ENCODE measurements around the gene ROCK2.
"Not testable (repeated sequence)": the region's sequence is repeated elsewhere in the genome, so short reads cannot be mapped to it uniquely, and the experiment has no call there.

The ROCK2 gene

DNA sequence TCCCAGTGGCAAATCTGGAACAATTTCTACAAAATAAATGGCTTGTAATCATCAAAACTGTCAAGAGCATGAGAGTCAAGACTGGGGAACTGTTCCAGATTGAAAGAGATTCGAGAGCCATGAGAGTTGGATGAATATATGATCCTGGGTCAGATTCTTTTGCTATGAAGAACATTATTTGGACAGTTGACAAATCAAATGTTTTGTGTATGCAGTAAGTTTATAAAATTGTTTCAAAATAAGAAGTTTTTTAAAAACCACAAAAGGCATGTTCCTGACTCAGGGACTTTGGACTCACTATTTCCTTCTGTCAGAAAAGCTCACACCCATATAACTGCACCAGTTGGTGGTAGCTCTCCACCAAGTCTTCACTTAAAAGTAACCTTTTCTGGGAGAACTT is 38.5 kb downstream of the ROCK2 start:
- DNase-seq, result no peak

- no peak for DNase-seq
These were observed 39.1 kb downstream of the ROCK2 start for GRCh38 chr2:11305338-11305737.

DNA sequence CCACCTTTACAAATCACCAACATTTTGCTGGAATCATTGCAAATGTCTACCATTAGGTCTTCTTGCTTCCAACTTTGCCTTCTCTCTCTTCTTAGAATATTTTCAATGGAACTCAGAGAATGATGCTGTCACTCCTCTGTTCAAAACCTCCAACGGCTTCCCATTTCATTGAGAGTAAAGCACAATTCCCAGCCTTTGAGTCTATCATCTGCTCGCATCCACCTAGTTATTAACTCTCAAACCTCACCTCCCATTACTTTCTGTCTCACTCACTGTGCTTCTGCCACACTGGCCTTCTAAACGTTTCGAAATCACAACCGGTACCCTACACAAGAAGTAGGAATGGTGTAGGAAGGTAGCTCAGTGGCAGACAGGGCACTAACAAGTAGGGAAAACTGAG is 40.0 kb downstream of the ROCK2 start:
- DNase-seq, result no peak

DNA sequence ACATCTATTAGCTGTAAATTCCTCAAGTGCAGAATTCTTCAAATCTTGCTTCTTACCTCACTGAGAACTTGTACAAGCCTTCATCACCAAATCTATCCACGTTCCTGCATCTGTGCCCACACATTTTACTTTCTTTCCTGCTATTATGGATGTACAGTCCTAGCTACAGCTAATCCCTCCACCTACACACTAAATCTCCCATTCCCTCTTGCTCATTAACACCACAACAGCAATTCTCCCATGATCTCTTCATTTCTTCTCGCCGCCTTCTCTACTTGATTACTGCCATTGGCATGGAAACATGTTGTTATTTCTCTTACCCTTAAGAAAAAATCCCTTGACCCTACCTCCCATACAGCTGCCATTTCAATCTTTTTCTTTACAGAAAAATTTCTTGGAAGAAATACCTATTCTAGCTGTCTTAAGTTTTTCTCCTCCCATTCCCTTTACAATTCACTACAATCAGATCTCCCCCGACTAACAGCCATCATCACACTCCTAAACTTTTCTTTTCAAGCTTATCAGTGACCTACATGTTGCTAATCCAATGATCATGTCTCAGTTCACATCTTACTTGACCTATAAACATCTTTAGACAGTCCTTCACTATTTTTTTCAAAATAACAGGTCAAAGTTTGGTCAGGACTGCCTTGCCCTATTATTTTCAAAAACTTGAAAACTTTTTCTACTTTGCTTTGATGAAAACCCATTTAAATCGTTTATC is 41.0 kb downstream of the ROCK2 start:
- DNase-seq, result no peak

DNA sequence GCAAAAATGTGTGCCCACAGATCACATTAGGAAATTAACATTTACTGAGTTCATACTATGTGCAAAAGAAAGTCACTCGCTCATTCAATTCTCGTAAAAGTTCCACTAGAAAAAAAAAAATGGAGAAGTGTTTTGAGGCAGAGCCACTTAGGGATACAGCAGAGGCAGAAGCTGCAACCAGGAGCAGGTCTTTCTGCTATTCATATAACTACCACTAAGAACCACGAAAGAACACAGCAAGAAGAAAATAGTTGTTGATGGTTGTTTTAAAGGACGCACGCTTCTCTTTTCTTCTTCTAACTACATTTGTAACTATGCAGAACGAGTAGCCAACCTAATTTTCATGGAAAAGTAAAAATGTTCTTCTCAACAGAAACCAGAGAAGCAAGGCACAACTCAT is 45.0 kb downstream of the ROCK2 start:
- no peak for DNase-seq

- no peak for DNase-seq
These were observed 45.8 kb downstream of the ROCK2 start for GRCh38 chr2:11298592-11298991.

DNA sequence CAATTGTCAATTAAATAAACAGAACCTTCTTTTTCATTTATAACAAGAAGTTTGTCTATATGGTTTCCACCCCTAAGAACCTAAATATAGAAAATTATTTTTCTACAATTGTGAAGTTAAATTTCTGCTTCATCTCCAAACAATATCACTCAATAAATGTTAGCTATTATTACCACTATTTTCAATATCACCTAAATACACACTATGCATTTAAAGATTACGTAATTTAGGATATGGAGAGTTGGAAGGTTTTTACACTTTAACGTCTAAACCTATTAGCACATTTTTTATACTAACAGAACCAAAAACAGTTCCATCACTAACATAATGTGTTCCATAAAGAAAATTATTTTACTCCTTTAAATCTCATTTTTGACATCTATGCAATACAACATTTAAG is 48.0 kb downstream of the ROCK2 start:
- no peak for DNase-seq

DNA sequence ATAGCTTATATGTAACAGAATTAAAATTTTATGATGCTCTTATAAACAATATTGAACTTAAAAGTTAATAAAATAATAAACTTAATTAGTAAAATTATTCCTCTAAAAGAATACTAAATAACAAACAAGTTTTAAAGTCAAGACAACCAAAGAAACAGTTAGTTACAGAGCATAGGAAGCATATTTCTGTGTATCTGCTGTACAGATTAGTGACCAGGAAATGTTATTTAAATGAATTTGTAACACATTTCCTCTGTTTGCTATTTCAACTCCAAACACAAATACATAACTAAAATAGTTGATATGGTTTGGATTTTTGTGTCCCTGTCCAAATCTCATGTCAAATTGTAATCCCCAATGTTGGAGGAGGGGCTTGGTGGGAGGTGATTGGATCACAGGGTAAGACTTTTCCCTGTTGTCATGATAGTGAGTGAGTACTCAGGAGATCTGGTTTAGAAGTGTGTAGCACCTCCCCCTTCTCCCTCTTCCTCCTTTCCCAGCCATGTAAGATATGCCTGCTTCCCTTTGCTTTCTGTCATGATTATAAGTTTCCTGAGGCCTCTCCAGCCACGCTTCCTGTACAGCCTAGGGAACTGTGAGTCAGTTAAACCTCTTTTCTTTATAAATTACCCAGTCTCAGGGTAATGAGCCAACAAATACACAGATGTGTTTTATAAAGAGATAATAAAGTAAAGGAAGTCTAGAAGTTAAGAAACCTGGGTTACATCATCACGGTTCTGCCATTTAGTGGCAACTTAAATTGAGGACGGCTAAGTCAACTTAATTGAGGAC is 51.8 kb downstream of the ROCK2 start:
- no peak for DNase-seq

GRCh38 chr2:11290713-11291112 is 53.7 kb downstream of the ROCK2 start:
- DNase-seq, result no peak

- no peak for DNase-seq
These were observed 54.2 kb downstream of the ROCK2 start for GRCh38 chr2:11290211-11290610.

GRCh38 chr2:11288431-11288830 is 56.0 kb downstream of the ROCK2 start:
- DNase-seq, result no peak

GRCh38 chr2:11286749-11287148 is 57.7 kb downstream of the ROCK2 start:
- DNase-seq, result no peak

DNA sequence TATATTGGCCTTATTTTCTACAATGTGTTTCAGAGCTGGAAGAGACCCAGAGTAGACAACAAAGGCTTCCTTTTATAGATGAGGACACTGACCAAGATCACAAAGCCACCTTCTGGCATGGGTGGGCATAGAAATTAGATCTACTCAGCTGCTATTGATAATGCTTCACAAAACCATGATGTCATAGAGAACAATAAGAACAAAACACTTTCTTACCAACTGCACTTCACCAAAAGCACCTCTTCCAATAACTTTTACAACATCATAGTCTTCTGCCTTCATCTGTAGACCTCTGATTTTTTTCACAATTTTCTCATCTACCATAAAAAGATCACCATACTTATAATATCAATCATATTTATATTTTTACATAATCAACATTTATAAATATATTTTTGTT is 58.1 kb downstream of the ROCK2 start:
- DNase-seq, result no peak

- DNase-seq, result no peak
These were observed 58.9 kb downstream of the ROCK2 start for GRCh38 chr2:11285499-11285898.

DNA sequence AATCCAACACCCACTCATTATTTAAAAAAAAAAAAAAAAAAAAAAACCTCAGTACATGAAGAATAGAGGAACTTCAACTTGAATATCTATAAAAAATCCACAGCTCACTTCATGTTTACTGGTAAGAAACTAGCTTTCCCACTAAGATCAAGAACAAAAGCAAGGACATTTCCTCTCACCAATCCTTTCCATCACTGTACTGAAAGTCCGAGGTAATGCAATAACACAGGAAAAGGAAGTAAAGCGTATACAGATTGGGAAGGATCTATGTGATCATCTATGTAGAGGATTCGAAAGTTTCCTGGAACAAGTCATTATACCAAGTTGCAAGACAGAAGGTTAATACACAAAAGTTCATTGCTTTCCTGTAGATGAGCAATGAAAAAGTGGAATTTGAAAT is 63.2 kb downstream of the ROCK2 start:
- no peak for DNase-seq

DNA sequence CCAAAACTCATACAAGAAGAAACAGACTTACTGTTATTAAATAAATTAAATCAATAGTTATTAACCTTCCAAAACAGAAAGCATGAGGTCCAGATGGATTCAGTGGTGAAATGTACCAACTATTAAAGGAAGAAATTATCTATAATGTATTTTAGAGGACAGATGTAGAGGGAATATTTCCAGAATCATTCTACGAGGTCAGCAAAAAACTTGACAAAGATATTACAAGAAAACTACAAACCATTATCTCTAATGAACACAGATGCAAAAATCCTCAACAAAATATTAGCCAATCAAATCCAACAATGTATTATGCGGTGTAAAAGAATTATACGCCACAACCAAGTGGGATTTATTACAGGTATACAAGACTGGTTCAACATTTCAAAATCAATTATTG is 63.7 kb downstream of the ROCK2 start:
- no peak for DNase-seq

DNA sequence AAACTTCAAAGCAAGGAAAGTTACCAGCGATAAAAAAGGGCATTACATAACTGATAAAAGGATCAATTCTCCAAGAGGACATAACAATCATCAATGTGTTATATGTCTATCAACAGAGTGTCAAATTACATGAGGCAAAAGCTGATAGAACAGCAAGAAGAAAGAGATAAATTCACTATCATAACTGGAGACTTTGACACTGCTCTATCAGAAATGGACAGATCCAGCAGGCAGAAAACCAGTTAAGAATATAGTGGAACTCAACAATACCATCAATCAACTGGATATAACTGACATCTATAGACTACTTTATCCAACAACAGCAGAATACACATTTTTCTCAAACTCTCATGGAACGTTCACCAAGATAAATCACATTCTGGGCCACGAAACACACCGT is 65.0 kb downstream of the ROCK2 start:
- DNase-seq, result no peak

GRCh38 chr2:11278219-11278618 is 66.2 kb downstream of the ROCK2 start:
- DNase-seq, result no peak

DNA sequence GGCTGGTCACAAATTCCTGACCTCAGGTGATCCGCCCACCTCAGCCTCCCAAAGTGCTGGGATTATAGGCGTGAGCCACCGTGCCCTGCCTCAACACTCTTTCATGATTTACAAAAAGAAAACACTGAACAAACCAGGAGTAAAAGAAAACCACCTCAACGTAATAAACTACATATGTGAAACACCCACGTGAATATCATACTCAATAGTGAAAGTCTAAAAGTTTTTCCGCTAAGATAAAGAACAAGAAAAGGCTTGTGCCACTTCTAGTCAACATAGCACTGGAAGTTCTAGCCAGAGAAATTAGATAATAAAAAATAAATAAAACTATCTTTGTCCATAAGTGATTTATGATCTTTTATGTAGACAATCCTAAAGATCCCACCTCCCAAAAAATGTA is 68.5 kb downstream of the ROCK2 start:
- DNase-seq, result no peak

DNA sequence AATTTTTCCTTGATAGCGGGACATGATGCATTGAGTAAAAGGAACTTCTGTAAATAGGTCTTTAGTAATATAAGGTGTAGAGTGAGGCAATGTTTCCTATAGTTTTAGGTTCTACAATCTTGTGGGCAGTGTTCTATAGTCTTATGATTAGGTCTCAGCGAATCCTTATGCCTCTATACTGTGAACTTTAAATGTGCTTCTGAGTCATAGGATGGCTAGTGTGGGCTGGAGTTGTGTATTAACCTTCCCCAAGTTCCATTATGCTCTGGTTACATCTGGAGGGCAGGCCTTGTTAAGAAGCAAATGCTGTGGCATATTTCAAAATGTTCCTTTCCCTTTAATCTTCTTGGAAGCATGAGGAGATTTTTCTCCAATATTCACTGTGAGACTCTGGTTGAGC is 73.5 kb downstream of the ROCK2 start:
- no peak for DNase-seq

DNA sequence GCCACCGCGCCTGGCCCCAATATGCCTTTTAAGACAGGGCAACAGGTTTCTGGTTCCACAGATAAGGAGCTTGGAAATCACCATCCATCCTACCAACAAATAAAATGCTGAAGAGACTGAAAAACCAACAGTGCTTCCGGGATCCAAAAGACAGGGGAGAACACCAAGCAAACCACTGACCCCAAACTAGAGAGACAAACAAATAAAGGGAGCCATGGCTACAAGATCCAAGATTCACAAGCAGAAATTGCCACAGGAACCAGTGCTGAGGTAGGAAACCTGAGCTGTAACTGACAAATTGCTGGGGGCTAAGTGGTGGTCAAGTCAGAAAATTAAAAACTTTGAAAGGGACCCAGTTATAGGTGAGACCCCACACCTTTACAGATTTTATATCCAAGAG is 76.5 kb downstream of the ROCK2 start:
- DNase-seq, result no peak

- DNase-seq, result no peak
These were observed 79.6 kb downstream of the ROCK2 start for GRCh38 chr2:11264818-11265217.

- no peak for DNase-seq
These were observed 80.4 kb downstream of the ROCK2 start for GRCh38 chr2:11264007-11264406.

DNA sequence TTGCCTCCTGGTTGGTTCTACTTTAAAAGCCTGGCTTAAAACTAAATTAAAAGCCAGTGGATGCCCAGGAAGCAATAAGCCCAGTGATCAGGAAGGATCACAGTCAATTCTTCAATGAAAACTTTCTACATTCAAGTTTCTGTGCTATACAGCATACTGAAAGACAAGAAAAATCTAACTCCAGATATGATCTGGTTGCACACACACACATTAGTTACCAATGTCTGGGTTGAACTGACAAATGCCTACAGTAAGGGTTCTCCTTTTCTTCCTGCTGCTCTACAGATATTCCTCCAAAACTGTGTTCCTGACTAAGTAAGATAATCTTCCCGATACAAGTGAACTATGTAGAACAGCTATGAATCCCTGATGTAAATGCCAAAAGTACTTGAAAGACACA is 81.3 kb downstream of the ROCK2 start:
- DNase-seq, result no peak

DNA sequence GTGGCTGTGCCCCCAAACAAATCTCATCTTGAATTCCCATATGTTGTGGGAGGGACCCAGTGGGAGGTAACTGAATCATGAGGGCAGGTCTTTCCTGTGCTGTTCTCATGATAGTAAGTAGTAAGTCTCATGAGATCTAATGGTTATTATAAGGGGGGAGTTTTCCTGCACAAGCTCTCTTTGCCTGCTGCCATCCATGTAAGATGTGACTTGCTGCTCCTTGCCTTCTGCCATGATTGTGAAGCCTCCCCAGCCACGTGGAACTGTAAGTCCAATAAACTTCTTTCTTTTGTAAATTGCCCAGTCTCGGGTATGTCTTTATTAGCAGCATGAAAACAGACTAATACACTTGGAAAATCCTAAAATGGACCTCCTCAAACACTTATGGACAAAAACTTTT is 82.0 kb downstream of the ROCK2 start:
- DNase-seq, result not testable (repeated sequence)

Measured in NCI-H1436 (cell line).